ENCODE data around the gene ASGR2.

DNA sequence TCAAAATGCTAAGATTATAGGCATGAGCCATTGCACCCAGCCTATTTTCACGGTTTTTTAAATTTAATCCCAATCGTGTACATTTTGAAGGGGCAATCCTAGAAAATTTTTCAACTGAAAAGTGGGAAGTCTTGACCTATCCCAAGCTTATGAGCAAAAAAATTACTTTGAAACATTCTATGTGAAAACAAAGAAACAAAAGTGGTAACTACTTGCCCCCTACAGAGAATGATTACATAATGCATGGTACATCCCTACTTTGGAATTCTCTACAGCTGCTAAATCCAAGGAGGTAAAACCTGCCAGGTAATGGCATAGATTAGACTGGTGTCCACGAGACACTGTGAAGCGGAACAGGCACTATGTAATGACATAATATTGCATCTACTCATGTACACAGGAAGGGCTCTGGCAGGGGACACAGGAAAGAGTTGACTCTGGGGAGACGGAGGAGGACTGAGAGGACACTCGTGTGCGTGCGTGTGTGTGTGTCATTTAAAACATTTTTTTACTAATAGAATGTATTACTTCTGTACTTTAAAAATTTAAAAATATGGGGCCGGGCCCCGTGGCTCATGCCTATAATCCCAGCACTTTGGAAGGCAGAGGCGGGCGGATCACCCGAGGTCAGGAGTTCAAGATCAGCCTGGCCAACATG, 15.7 kb downstream of the ASGR2 start:
- TF ChIP-seq, protein P1, sequence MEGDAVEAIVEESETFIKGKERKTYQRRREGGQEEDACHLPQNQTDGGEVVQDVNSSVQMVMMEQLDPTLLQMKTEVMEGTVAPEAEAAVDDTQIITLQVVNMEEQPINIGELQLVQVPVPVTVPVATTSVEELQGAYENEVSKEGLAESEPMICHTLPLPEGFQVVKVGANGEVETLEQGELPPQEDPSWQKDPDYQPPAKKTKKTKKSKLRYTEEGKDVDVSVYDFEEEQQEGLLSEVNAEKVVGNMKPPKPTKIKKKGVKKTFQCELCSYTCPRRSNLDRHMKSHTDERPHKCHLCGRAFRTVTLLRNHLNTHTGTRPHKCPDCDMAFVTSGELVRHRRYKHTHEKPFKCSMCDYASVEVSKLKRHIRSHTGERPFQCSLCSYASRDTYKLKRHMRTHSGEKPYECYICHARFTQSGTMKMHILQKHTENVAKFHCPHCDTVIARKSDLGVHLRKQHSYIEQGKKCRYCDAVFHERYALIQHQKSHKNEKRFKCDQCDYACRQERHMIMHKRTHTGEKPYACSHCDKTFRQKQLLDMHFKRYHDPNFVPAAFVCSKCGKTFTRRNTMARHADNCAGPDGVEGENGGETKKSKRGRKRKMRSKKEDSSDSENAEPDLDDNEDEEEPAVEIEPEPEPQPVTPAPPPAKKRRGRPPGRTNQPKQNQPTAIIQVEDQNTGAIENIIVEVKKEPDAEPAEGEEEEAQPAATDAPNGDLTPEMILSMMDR (conservative IDR thresholded peaks at IDR 0.05; ENCODE audit: low read length), result no peak
- TF ChIP-seq EZH2phosphoT487 (IDR thresholded peaks at IDR 0.05; ENCODE audit: borderline replicate concordance, low read depth, low read length), result no peak
